C4-2B (cell line): ENCODE results near the gene HSD17B8.

Experiments used
- CTCF ChIP-seq: fragments of 450-650 bp; conservative IDR thresholded peaks from 2 replicates; pipeline ENCODE4 v1.5.1; 2017; ENCODE audit warnings: mild to moderate bottlenecking
- ZFX ChIP-seq: fragments of 450-650 bp; IDR thresholded peaks from 2 replicates; pipeline ENCODE4 v1.6.1; 2017

GRCh38 chr6:33166811-33167210 is 37.6 kb upstream of the HSD17B8 start:
- no peak for TF ChIP-seq CTCF
- TF ChIP-seq ZFX, result no peak
